IMR-90 (cell line): ENCODE data around the gene ILF3. TPM values are rescaled to one million over a fixed set of nuclear protein-coding genes. Genes with fewer than 3 reads are reported as not detected.

Experiments
- ATAC-seq: fragments of 200-7000 bp; cut with Tn5 transposase; 2 replicates; pipeline ENCODE4 v1.9.1; 2020; ENCODE audit warnings: low read depth, mild to moderate bottlenecking, moderate library complexity
- BruUV-seq: library from RNA; stranded (reverse); fragments of 400-500 nt; replicated peaks from 2 replicates; lab custom pipeline; 2021; lab: Mats Ljungman, UMichigan
- CTCF ChIA-PET: fragments of 300-600 bp; formaldehyde crosslinking; extraction: SDS; loops from one replicate; lab custom pipeline; 2021; ENCODE audit warnings: antibody characterized with exemption; lab: Yijun Ruan, JAX
- POLR2A ChIA-PET: fragments of 300-600 bp; sonication (Branson Sonifier 250); formaldehyde crosslinking; loops from one replicate; lab custom pipeline; 2022; ENCODE audit warnings: antibody characterized with exemption; ENCODE audit not compliant: unreplicated experiment; lab: Charles Lee
- DNase-seq: peaks from one replicate; pipeline ENCODE4 v3.0.0; 2013
- H2AFZ ChIP-seq: replicated peaks from 2 replicates; pipeline ENCODE3; 2013; ENCODE audit warnings: low read length, mild to moderate bottlenecking; ENCODE audit not compliant: poor library complexity
- H2AK5ac ChIP-seq: 2 replicates; pipeline ENCODE4 v1.6.1; 2013; ENCODE audit warnings: low read depth, low read length, inconsistent platforms
- H2AK9ac ChIP-seq: replicated peaks from 2 replicates; pipeline ENCODE3; 2013; ENCODE audit warnings: mild to moderate bottlenecking, low read depth, low read length, moderate library complexity; ENCODE audit not compliant: poor library complexity
- H2BK120ac ChIP-seq: 2 replicates; pipeline ENCODE4 v1.6.1; 2013; ENCODE audit warnings: low read depth, low read length, inconsistent platforms
- H2BK15ac ChIP-seq: 3 replicates; pipeline ENCODE4 v1.6.1; 2013; ENCODE audit warnings: low read depth, low read length, inconsistent platforms
- H2BK20ac ChIP-seq: 2 replicates; pipeline ENCODE4 v1.6.1; 2013; ENCODE audit warnings: low read depth, mild to moderate bottlenecking, inconsistent platforms, low read length, moderate library complexity
- H2BK5ac ChIP-seq: 2 replicates; pipeline ENCODE4 v1.6.1; 2013; ENCODE audit warnings: mild to moderate bottlenecking, low read depth, low read length, inconsistent platforms; ENCODE audit not compliant: poor library complexity, severe bottlenecking
- H3K14ac ChIP-seq: replicated peaks from 2 replicates; pipeline ENCODE4 v1.6.1; 2013; ENCODE audit warnings: low read depth, low read length, inconsistent platforms
- H3K18ac ChIP-seq: 2 replicates; pipeline ENCODE4 v1.6.1; 2013; ENCODE audit warnings: low read depth, low read length, control low read depth
- H3K23ac ChIP-seq: 2 replicates; pipeline ENCODE4 v1.6.1; 2013; ENCODE audit warnings: low read depth, low read length, inconsistent platforms
- H3K27ac ChIP-seq: 2 replicates; pipeline ENCODE4 v1.5.1; 2013; ENCODE audit warnings: mild to moderate bottlenecking, control low read depth, low read length; ENCODE audit not compliant: insufficient read depth
- H3K27me3 ChIP-seq: 2 replicates; pipeline ENCODE4 v1.6.1; 2013; ENCODE audit warnings: low read length; ENCODE audit not compliant: control insufficient read depth, insufficient read depth
- H3K36me3 ChIP-seq: 2 replicates; pipeline ENCODE4 v1.6.1; 2013; ENCODE audit warnings: low read length, mixed read lengths; ENCODE audit not compliant: control insufficient read depth, insufficient read depth
- H3K4ac ChIP-seq: 2 replicates; pipeline ENCODE4 v1.6.1; 2013; ENCODE audit warnings: low read depth, low read length, inconsistent platforms
- H3K4me1 ChIP-seq: 2 replicates; pipeline ENCODE4 v1.6.1; 2013; ENCODE audit warnings: low read length, mixed read lengths; ENCODE audit not compliant: control insufficient read depth, insufficient read depth
- H3K4me2 ChIP-seq: 2 replicates; pipeline ENCODE4 v1.6.1; 2013; ENCODE audit warnings: low read depth, mild to moderate bottlenecking, control low read depth, low read length, moderate library complexity
- H3K4me3 ChIP-seq: 2 replicates; pipeline ENCODE4 v1.5.1; 2013; ENCODE audit warnings: low read depth, mild to moderate bottlenecking, control low read depth, low read length, moderate library complexity; ENCODE audit not compliant: insufficient read depth
- H3K56ac ChIP-seq: 2 replicates; pipeline ENCODE4 v1.6.1; 2013; ENCODE audit warnings: low read length, inconsistent platforms; ENCODE audit not compliant: insufficient read depth; ENCODE audit errors: extremely low read depth
- H3K79me1 ChIP-seq, 2 experiments: 2 replicates each; pipeline ENCODE4 v1.6.1; 2013; ENCODE audit warnings: low read length in 2 of 2, inconsistent platforms in 1 of 2, low read depth in 1 of 2
- H3K9ac ChIP-seq: 2 replicates; pipeline ENCODE4 v1.6.1; 2013; ENCODE audit warnings: low read depth, low read length, control low read depth
- H3K9me1 ChIP-seq: 2 replicates; pipeline ENCODE4 v1.6.1; 2013; ENCODE audit warnings: low read length, inconsistent platforms; ENCODE audit not compliant: insufficient read depth
- H3K9me3 ChIP-seq: 2 replicates; pipeline ENCODE4 v1.6.1; 2013; ENCODE audit warnings: low read length; ENCODE audit not compliant: control insufficient read depth, insufficient read depth
- H4K20me1 ChIP-seq: 2 replicates; pipeline ENCODE4 v1.6.1; 2013; ENCODE audit warnings: low read length, inconsistent platforms; ENCODE audit not compliant: insufficient read depth
- H4K5ac ChIP-seq: 2 replicates; pipeline ENCODE4 v1.6.1; 2013; ENCODE audit warnings: mild to moderate bottlenecking, low read depth, low read length, control low read depth
- H4K8ac ChIP-seq, 2 experiments: 2 replicates each; pipeline ENCODE4 v1.6.1; 2013; ENCODE audit warnings: low read depth in 2 of 2, low read length in 2 of 2, control low read depth in 1 of 2, inconsistent platforms in 1 of 2
- H4K91ac ChIP-seq: 2 replicates; pipeline ENCODE4 v1.6.1; 2013; ENCODE audit warnings: low read depth, low read length, inconsistent platforms; ENCODE audit not compliant: insufficient read depth
- CEBPB ChIP-seq: IDR thresholded peaks from 2 replicates; pipeline ENCODE4 v1.6.1; 2012; ENCODE audit warnings: low read depth, low read length, improper control_type of control experiment
- CHD1 ChIP-seq: IDR thresholded peaks from 2 replicates; pipeline ENCODE4 v1.6.1; 2012; ENCODE audit warnings: low read depth, low read length, improper control_type of control experiment
- CTCF ChIP-seq: conservative IDR thresholded peaks from 2 replicates; pipeline ENCODE4 v1.5.1; 2012; ENCODE audit warnings: mild to moderate bottlenecking, low read depth, low read length, improper control_type of control experiment
- ELK1 ChIP-seq: fragments of 150-350 bp; IDR thresholded peaks from 2 replicates; pipeline ENCODE4 v1.6.1; 2016; ENCODE audit warnings: low read depth, mild to moderate bottlenecking, low read length, moderate library complexity, borderline replicate concordance
- FOS ChIP-seq: fragments of 150-350 bp; IDR thresholded peaks from 2 replicates; pipeline ENCODE4 v1.6.1; 2016; ENCODE audit warnings: low read depth, low read length
- MAFK ChIP-seq: IDR thresholded peaks from 2 replicates; pipeline ENCODE4 v1.6.1; 2012; ENCODE audit warnings: low read depth, low read length, improper control_type of control experiment
- MAZ ChIP-seq: IDR thresholded peaks from 2 replicates; pipeline ENCODE4 v1.6.1; 2012; ENCODE audit warnings: low read depth, mild to moderate bottlenecking, low read length, improper control_type of control experiment, moderate library complexity, borderline replicate concordance
- MXI1 ChIP-seq: IDR thresholded peaks from 2 replicates; pipeline ENCODE4 v1.6.1; 2012; ENCODE audit warnings: low read depth, mild to moderate bottlenecking, low read length, moderate library complexity, borderline replicate concordance
- NFE2L2 ChIP-seq: fragments of 150-350 bp; IDR thresholded peaks from 2 replicates; pipeline ENCODE4 v1.6.1; 2016; ENCODE audit warnings: low read depth, mild to moderate bottlenecking, low read length
- POLR2A ChIP-seq: IDR thresholded peaks from 2 replicates; pipeline ENCODE4 v1.6.1; 2012; ENCODE audit warnings: mild to moderate bottlenecking, low read depth, low read length
- RAD21 ChIP-seq: IDR thresholded peaks from 2 replicates; pipeline ENCODE4 v1.6.1; 2012; ENCODE audit warnings: low read length, improper control_type of control experiment
- RCOR1 ChIP-seq: IDR thresholded peaks from 2 replicates; pipeline ENCODE4 v1.6.1; 2012; ENCODE audit warnings: mild to moderate bottlenecking, low read length, improper control_type of control experiment; ENCODE audit not compliant: insufficient replicate concordance
- RFX5 ChIP-seq: IDR thresholded peaks from 2 replicates; pipeline ENCODE4 v1.8.0; 2012; ENCODE audit warnings: low read depth, mild to moderate bottlenecking, low read length, moderate library complexity
- SMC3 ChIP-seq: fragments of 150-350 bp; IDR thresholded peaks from 2 replicates; pipeline ENCODE4 v1.6.1; 2016; ENCODE audit warnings: low read depth, mild to moderate bottlenecking, antibody characterized with exemption, low read length, moderate library complexity
- USF2 ChIP-seq: fragments of 150-350 bp; IDR thresholded peaks from 2 replicates; pipeline ENCODE4 v1.6.1; 2017; ENCODE audit warnings: mild to moderate bottlenecking, antibody characterized with exemption, low read length, low read depth
- WGBS, 2 experiments: methylation state at CpG; one replicate each; pipeline versions ENCODE4 v1.1.5 to v1.1.7; 2013; ENCODE audit warnings: missing lambda C conversion rate in 2 of 2; ENCODE audit not compliant: insufficient read length in 1 of 2; ENCODE audit errors: extremely low coverage in 2 of 2; 5-methylcytosine and 5-hydroxymethylcytosine counted together
- dilution Hi-C: fragments of 300-500 bp; cut with HindIII; formaldehyde crosslinking; loops from one replicate; pipeline ENCODE4 v1.14.3; 2018; ENCODE audit warnings: low sequenced_read_pairs; ENCODE audit not compliant: unreplicated experiment
- in situ Hi-C: fragments of 300-500 bp; cut with MboI; formaldehyde crosslinking; loops from 3 replicates; pipeline ENCODE4 v1.14.3; 2019; ENCODE audit warnings: low sequenced_read_pairs, inconsistent platforms, mixed read lengths
- intact Hi-C: fragments of 100-400 bp; cut with micrococcal nuclease; formaldehyde crosslinking; loops from 2 replicates; pipeline ENCODE4 v1.10.0; 2022
- polyA plus RNA-seq, 3 experiments: library from polyadenylated mRNA; depleted of rRNA; stranded (reverse); fragments of >200 nt; gene quantifications; 2 replicates each; pipeline ENCODE4 v1.2.3, GENCODE V29; 2012; ENCODE audit warnings: low replicate concordance in 1 of 3
- total RNA-seq: library from RNA; depleted of rRNA; stranded (reverse); fragments of >200 nt; gene quantifications from 2 replicates; pipeline ENCODE4 v1.2.3, GENCODE V29; 2012

Gene ILF3
- total and polyA plus RNA-seq, 2 of the 4 experiments (the other 2 are of a cell fraction), result 120 to 166 TPM

GRCh38 chr19:10687518-10688288 is 33.6 kb downstream of the ILF3 start:
- H3K27me3 ChIP-seq, result no peaks in the 10 kb centered on the region
- H3K4me2 ChIP-seq, result no peak overlapping the region
- H2BK20ac ChIP-seq, result no peak overlapping the region
- peaks cover 32 to 68% of the 10 kb centered on the region in 2 experiments for H3K79me1 ChIP-seq
- H3K9ac ChIP-seq, result no peak overlapping the region
- H3K18ac ChIP-seq, result no peak overlapping the region
- H3K56ac ChIP-seq, result no peak overlapping the region
- no peak for TF ChIP-seq POLR2A
- TF ChIP-seq CHD1, result no peak
- TF ChIP-seq FOS, result no peak
- no peak for TF ChIP-seq RFX5
- TF ChIP-seq NFE2L2, result no peak
- no peak for TF ChIP-seq CEBPB
- TF ChIP-seq SMC3, result no peak
- no peak for TF ChIP-seq RAD21
- no peak for TF ChIP-seq MAFK
- TF ChIP-seq CTCF, result no peak
- no peak for TF ChIP-seq ELK1
- TF ChIP-seq MAZ, result no peak
- TF ChIP-seq RCOR1, result no peak
- no peak for TF ChIP-seq USF2
- no peak for TF ChIP-seq MXI1
- no peak overlapping the region for H2AK9ac ChIP-seq
- no peak overlapping the region for H4K91ac ChIP-seq
- POLR2A ChIA-PET, result no interaction called here
- peaks cover 7% of the 10 kb centered on the region; the same call in 1 of the 2 replicates for H3K9me1 ChIP-seq
- no peak overlapping the region for H3K4me3 ChIP-seq
- H3K14ac ChIP-seq, result no peak overlapping the region
- BruUV-seq, result no TSS peak
- intact Hi-C loops, result no loop called here
- ATAC-seq (no peak), DNase-seq (no peak)
- 98% methylated on average over 7 of the region's 25 CpGs; no CpG with 5 or more reads in 1 of the 2 experiments for WGBS, 2 experiments
- dilution Hi-C loops, result no loop called here
- H2BK120ac ChIP-seq, result no peak overlapping the region
- CTCF ChIA-PET, result interaction anchor here (0.6 kb wide), 1 partner anchor 157 kb away, joined by 4 read pairs; no protein-coding TSS in a partner anchor
- no peak overlapping the region for H4K5ac ChIP-seq
- in situ Hi-C loops, result no loop called here
- H2AK5ac ChIP-seq, result no peak overlapping the region
- no peaks in the 10 kb centered on the region for H3K4me1 ChIP-seq
- H2BK5ac ChIP-seq, result no peak overlapping the region
- no peak overlapping the region for H2BK15ac ChIP-seq
- peaks cover 90% of the 10 kb centered on the region for H3K36me3 ChIP-seq
- H4K20me1 ChIP-seq, result peaks cover 75% of the 10 kb centered on the region
- no peak overlapping the region for H2AFZ ChIP-seq
- no peak overlapping the region for H4K8ac ChIP-seq
- H3K27ac ChIP-seq, result no peak overlapping the region
- H3K23ac ChIP-seq, result no peak overlapping the region
- H3K9me3 ChIP-seq, result no peaks in the 10 kb centered on the region
- no peak overlapping the region for H3K4ac ChIP-seq
